PC-3 (cell line): Measurements from ENCODE around the gene SDK1. TPM values are rescaled to one million over a fixed set of nuclear protein-coding genes. Genes with fewer than 3 reads are reported as not detected.

Source experiments
- ATAC-seq: fragments of 200-7000 bp; cut with Tn5 transposase; 2 replicates; pipeline ENCODE4 v1.9.1; 2020; ENCODE audit warnings: mild to moderate bottlenecking, moderate library complexity
- BruUV-seq: library from RNA; stranded (reverse); fragments of 400-500 nt; replicated peaks from 2 replicates; lab custom pipeline; 2021; lab: Mats Ljungman, UMichigan
- CTCF ChIA-PET: fragments of 300-600 bp; sonication (Branson Sonifier 250); formaldehyde crosslinking; loops from one replicate; lab custom pipeline; 2022; ENCODE audit warnings: antibody characterized with exemption; lab: Charles Lee
- POLR2A ChIA-PET: fragments of 300-600 bp; sonication (Branson Sonifier 250); formaldehyde crosslinking; loops from one replicate; lab custom pipeline; 2022; ENCODE audit warnings: antibody characterized with exemption; ENCODE audit not compliant: unreplicated experiment; lab: Charles Lee
- DNase-seq: peaks from one replicate; pipeline ENCODE4 v3.0.0-alpha.2; 2015
- H2AFZ ChIP-seq: fragments of 300-600 bp; sonication (generic); 2 replicates; pipeline ENCODE4 v1.6.0; 2016; ENCODE audit warnings: antibody characterized with exemption, low read length
- H3F3A ChIP-seq: fragments of 300-600 bp; sonication (generic); one replicate; pipeline ENCODE4 v1.6.0; 2017; ENCODE audit warnings: antibody characterized with exemption, low read length, control low read depth, mild to moderate bottlenecking; ENCODE audit not compliant: unreplicated experiment
- H3K27ac ChIP-seq: fragments of 300-600 bp; sonication (generic); 2 replicates; pipeline ENCODE4 v1.5.1; 2016; ENCODE audit warnings: mild to moderate bottlenecking, low read length
- H3K27me3 ChIP-seq: fragments of 300-600 bp; sonication (generic); 2 replicates; pipeline ENCODE4 v1.6.1; 2016; ENCODE audit warnings: low read length, mixed read lengths
- H3K36me3 ChIP-seq: fragments of 300-600 bp; sonication (generic); 2 replicates; pipeline ENCODE4 v1.6.1; 2016; ENCODE audit warnings: low read depth, mixed run types, low read length, mixed read lengths
- H3K4me1 ChIP-seq: fragments of 300-600 bp; sonication (generic); 2 replicates; pipeline ENCODE4 v1.5.1; 2016; ENCODE audit warnings: low read length; ENCODE audit not compliant: insufficient read depth
- H3K4me2 ChIP-seq: fragments of 300-600 bp; sonication (generic); 2 replicates; pipeline ENCODE4 v1.6.0; 2016; ENCODE audit warnings: low read length
- H3K4me3 ChIP-seq: fragments of 300-600 bp; sonication (generic); 2 replicates; pipeline ENCODE4 v1.5.1; 2016; ENCODE audit warnings: mild to moderate bottlenecking, low read length, mixed read lengths
- H3K79me2 ChIP-seq: fragments of 300-600 bp; sonication (generic); 2 replicates; pipeline ENCODE4 v1.6.1; 2017; ENCODE audit warnings: low read length, mixed read lengths
- H3K9ac ChIP-seq: fragments of 300-600 bp; sonication (generic); 2 replicates; pipeline ENCODE4 v1.6.0; 2016; ENCODE audit warnings: mild to moderate bottlenecking, low read length
- H3K9me2 ChIP-seq: fragments of 300-600 bp; sonication (generic); replicated peaks from 2 replicates; pipeline ENCODE4 v1.6.1; 2016; ENCODE audit warnings: mixed run types, low read length, mixed read lengths
- H3K9me3 ChIP-seq: fragments of 300-600 bp; sonication (generic); 2 replicates; pipeline ENCODE4 v1.6.1; 2016; ENCODE audit warnings: low read length, mixed read lengths
- H4K20me1 ChIP-seq: fragments of 300-600 bp; sonication (generic); 2 replicates; pipeline ENCODE4 v1.6.1; 2016; ENCODE audit warnings: low read length, mixed read lengths
- EZH2 ChIP-seq: fragments of 300-600 bp; sonication (generic); IDR thresholded peaks from one replicate; pipeline ENCODE4 v1.6.1; 2017; ENCODE audit warnings: antibody characterized with exemption, mild to moderate bottlenecking, low read length; ENCODE audit not compliant: unreplicated experiment
- EZH2phosphoT487 ChIP-seq: fragments of 300-600 bp; sonication (generic); IDR thresholded peaks from 2 replicates; pipeline ENCODE4 v1.6.1; 2018; ENCODE audit warnings: mild to moderate bottlenecking, antibody characterized with exemption, low read length, borderline replicate concordance
- intact Hi-C: fragments of 100-400 bp; cut with micrococcal nuclease; formaldehyde crosslinking; loops from 2 replicates; pipeline ENCODE4 v1.9.0; 2023
- total RNA-seq: library from RNA; depleted of rRNA; stranded (reverse); fragments of >200 nt; gene quantifications from 2 replicates; pipeline ENCODE4 v1.2.3, GENCODE V29; 2014
- TF ChIP-seq, protein P1 (sequence below): fragments of 300-600 bp; sonication (generic); conservative IDR thresholded peaks from 2 replicates; pipeline ENCODE4 v1.5.1; 2017; ENCODE audit warnings: antibody characterized with exemption, low read depth, mild to moderate bottlenecking, low read length

The SDK1 gene
- total RNA-seq, 1 experiment from 2014 or later = 2.8 TPM

DNA sequence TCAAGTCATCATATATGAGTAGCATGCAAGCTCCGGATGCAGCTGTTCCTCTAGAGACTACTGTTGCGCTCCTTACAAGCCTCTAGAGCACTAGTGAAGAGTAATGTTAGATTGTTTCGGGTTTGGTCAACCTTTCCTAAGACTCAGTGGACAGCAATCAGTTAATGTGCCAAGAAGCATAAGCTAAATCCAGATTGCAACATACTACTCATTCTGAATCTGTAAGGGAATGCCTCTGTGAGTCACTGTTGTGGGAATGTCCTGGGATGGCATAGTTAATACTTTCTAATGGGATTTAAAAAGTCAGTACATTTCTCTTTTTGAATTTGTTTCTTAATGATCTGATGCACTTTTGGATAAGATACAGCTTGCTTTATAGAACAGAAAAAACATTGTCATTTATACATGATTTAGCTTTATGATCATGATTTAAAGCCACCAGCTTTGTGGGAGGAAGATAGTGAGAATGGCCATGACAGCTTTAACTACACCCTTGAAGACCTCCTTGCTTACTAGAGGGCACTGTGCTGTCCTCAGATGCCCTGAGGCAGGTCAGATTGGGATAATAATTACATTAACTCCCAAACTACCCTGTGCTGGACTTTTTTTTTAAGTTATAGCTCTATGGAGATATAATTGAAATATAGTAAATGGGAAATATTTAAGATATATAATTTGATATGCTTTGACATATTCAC lies 138.4 kb downstream of the SDK1 start:
- ATAC-seq (peak; percentile 76), DNase-seq (peak; percentile 86)
- H3K4me2 ChIP-seq = peak overlapping the region; percentile 67
- no peaks in the 10 kb centered on the region for H3K27me3 ChIP-seq
- TF ChIP-seq EZH2phosphoT487 = no peak
- no peak for TF ChIP-seq EZH2
- TF ChIP-seq, protein P1, sequence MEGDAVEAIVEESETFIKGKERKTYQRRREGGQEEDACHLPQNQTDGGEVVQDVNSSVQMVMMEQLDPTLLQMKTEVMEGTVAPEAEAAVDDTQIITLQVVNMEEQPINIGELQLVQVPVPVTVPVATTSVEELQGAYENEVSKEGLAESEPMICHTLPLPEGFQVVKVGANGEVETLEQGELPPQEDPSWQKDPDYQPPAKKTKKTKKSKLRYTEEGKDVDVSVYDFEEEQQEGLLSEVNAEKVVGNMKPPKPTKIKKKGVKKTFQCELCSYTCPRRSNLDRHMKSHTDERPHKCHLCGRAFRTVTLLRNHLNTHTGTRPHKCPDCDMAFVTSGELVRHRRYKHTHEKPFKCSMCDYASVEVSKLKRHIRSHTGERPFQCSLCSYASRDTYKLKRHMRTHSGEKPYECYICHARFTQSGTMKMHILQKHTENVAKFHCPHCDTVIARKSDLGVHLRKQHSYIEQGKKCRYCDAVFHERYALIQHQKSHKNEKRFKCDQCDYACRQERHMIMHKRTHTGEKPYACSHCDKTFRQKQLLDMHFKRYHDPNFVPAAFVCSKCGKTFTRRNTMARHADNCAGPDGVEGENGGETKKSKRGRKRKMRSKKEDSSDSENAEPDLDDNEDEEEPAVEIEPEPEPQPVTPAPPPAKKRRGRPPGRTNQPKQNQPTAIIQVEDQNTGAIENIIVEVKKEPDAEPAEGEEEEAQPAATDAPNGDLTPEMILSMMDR = no peak
- ChIA-PET CTCF (no interaction called here), POLR2A (interaction anchor here (0.6 kb wide), 1 partner anchor 12 kb away, joined by 4 read pairs; no protein-coding TSS in a partner anchor)
- intact Hi-C loops = loop anchor here (1.0 to 5.0 kb wide), 2 partner anchors 59 to 137 kb away; partner anchors contain the start of gene SDK1
- peak overlapping the region; percentile 37; the same call in 1 of the 2 replicates for H3K27ac ChIP-seq
- peaks cover 34% of the 10 kb centered on the region for H3K4me1 ChIP-seq
- H3K36me3 ChIP-seq = no peaks in the 10 kb centered on the region
- H3K4me3 ChIP-seq = peak overlapping the region; percentile 28; the same call in 1 of the 2 replicates
- no peak overlapping the region for H2AFZ ChIP-seq
- no peaks in the 10 kb centered on the region for H3K9me3 ChIP-seq
- no peaks in the 10 kb centered on the region for H3F3A ChIP-seq
- no peak overlapping the region for H3K9ac ChIP-seq
- H3K79me2 ChIP-seq = no peaks in the 10 kb centered on the region
- BruUV-seq = no TSS peak
- H3K9me2 ChIP-seq = no peaks in the 10 kb centered on the region
- no peaks in the 10 kb centered on the region for H4K20me1 ChIP-seq

DNA sequence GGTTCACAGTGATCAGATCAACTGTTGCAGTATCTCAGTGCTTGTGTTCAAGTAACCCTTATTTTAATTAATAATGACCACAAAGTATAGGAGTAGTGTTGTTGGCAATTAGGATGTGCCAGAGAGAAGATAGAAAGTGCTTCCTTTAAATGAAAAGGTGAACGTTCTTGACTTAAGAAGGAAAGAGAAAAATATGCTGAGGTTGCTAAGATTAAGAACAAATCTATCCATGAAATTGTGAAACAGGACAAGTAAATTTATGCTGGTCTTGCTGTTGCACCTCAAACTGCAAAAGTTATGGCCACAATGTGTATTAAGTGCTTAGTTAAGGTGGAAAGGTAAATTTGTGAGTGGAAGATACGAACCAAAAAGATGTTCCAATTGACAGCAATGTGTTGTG lies 139.5 kb downstream of the SDK1 start:
- Histone ChIP-seq H3K4me3 (no peak overlapping the region), H3F3A (no peaks in the 10 kb centered on the region), H3K4me2 (0 out of 2 replicates have a peak overlapping the region, but pooled peaks have one; percentile 67), H2AFZ (no peak overlapping the region), H3K9ac (no peak overlapping the region), H3K4me1 (peaks cover 34% of the 10 kb centered on the region), H3K79me2 (no peaks in the 10 kb centered on the region), H3K27me3 (no peaks in the 10 kb centered on the region), H3K9me3 (peaks cover under 1% of the 10 kb centered on the region; the same call in 1 of the 2 replicates), H3K9me2 (no peaks in the 10 kb centered on the region), H3K27ac (no peak overlapping the region), H4K20me1 (no peaks in the 10 kb centered on the region), H3K36me3 (no peaks in the 10 kb centered on the region)
- intact Hi-C loops = no loop called here
- DNase-seq (no peak), ATAC-seq (no peak)
- TF ChIP-seq EZH2phosphoT487 (no peak), EZH2 (no peak)
- no TSS peak for BruUV-seq
- POLR2A ChIA-PET = no interaction called here
- CTCF ChIA-PET = no interaction called here

DNA sequence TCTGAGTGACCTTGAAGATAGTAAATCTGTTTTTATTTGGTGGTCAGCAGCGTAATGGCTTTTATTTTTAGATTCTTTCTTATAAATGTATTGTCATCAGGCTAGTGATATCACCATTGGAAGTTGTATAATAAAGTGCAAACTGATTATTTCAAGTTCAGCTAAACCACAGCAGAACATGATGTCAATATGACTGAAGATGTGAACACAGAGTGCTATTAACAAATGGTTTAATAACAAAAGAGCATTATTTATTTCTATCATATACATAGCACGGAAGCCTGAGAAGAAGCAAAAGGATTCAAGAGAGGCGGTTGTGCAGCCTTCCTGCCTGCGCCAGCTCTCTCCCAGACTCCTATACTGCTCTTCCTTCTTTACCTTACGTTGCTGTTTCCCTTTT lies 142.7 kb downstream of the SDK1 start:
- no peak overlapping the region for H2AFZ ChIP-seq
- ChIA-PET POLR2A (no interaction called here), CTCF (no interaction called here)

More for the DNA sequence above, 142.7 kb downstream of the SDK1 start:
- DNase-seq (no peak), ATAC-seq (no peak)
- no peaks in the 10 kb centered on the region for H3F3A ChIP-seq
- no peak overlapping the region for H3K27ac ChIP-seq
- H3K79me2 ChIP-seq = no peaks in the 10 kb centered on the region
- no peak overlapping the region for H3K4me3 ChIP-seq
- intact Hi-C loops = no loop called here
- TF ChIP-seq, protein P1 = no peak
- no peak for TF ChIP-seq EZH2phosphoT487
- no peak for TF ChIP-seq EZH2
- H3K36me3 ChIP-seq = peaks cover 4% of the 10 kb centered on the region; the same call in 1 of the 2 replicates
- H3K9me3 ChIP-seq = peaks cover 4% of the 10 kb centered on the region
- H3K27me3 ChIP-seq = no peaks in the 10 kb centered on the region
- no TSS peak for BruUV-seq
- H3K4me1 ChIP-seq = peaks cover 12% of the 10 kb centered on the region
- no peaks in the 10 kb centered on the region for H4K20me1 ChIP-seq
- no peak overlapping the region for H3K9ac ChIP-seq
- H3K9me2 ChIP-seq = no peaks in the 10 kb centered on the region
- no peak overlapping the region for H3K4me2 ChIP-seq
